ENCODE measurements around the gene KPRP. TPM values are rescaled to one million over a fixed set of nuclear protein-coding genes. Genes with fewer than 3 reads are reported as not detected.

Gene KPRP
- not detected in 2 replicates for total RNA-seq (2021)
- not detected for Bru-seq, nascent RNA
- not detected for BruChase-seq, experiment 1, labeled RNA remaining after a 2-hour chase
- BruChase-seq, experiment 2, labeled RNA remaining after a 6-hour chase: not detected
- long read RNA-seq: 0 reads

- no peaks in the 10 kb centered on the region for H3K36me3 ChIP-seq (ENCODE audit: insufficient read depth, low read length, poor library complexity, severe bottlenecking)
- H3K4me1 ChIP-seq (ENCODE audit: insufficient read depth, low read length, poor library complexity, severe bottlenecking): no peaks in the 10 kb centered on the region
- H3K27ac ChIP-seq (ENCODE audit: low read depth, low read length, poor library complexity, severe bottlenecking): no peak within 1 kb of the TSS
- no peaks in the 10 kb centered on the region for H3K9me3 ChIP-seq (ENCODE audit: low read depth, low read length, poor library complexity, severe bottlenecking)
- CTCF ChIA-PET: no interaction called here
- DNase-seq (ENCODE audit: low spot score): no peak
- intact Hi-C loops (cut with micrococcal nuclease; ENCODE audit: unreplicated experiment): no loop called here
- POLR2A ChIA-PET (ENCODE audit: low non-redundant PET): no interaction called here
- H3K27me3 ChIP-seq (replicated peaks; ENCODE audit: insufficient read depth, low read depth, low read length, poor library complexity): peaks cover 3% of the 10 kb centered on the region
- BruUV-seq (replicated peaks): no TSS peak
- no peak within 1 kb of the TSS for H3K4me3 ChIP-seq (ENCODE audit: low read depth, low read length, poor library complexity, severe bottlenecking)
- TF ChIP-seq EZH2 (IDR thresholded peaks at IDR 0.05; ENCODE audit: borderline replicate concordance, low read depth, low read length, poor library complexity, severe bottlenecking) (no peak), CTCF (conservative IDR thresholded peaks at IDR 0.05; ENCODE audit: low read depth, low read length) (no peak)
Measured at GRCh38 chr1:152757747-152758146, at the start of gene KPRP. TSS of gene KPRP (plus strand) at chr1:152758025. CDS start at chr1:152759589, 1,564 bp downstream.

GRCh38 chr1:152718238-152718637, 39.6 kb upstream of the KPRP start:
- no TSS peak for BruUV-seq (replicated peaks)
- no peak for DNase-seq (ENCODE audit: low spot score)
- POLR2A ChIA-PET (ENCODE audit: low non-redundant PET): no interaction called here
- intact Hi-C loops (cut with micrococcal nuclease; ENCODE audit: unreplicated experiment): no loop called here
- H3K27me3 ChIP-seq (replicated peaks; ENCODE audit: insufficient read depth, low read depth, low read length, poor library complexity): peaks cover 6% of the 10 kb centered on the region
- no peaks in the 10 kb centered on the region for H3K36me3 ChIP-seq (ENCODE audit: insufficient read depth, low read length, poor library complexity, severe bottlenecking)
- peaks cover 9% of the 10 kb centered on the region for H3K9me3 ChIP-seq (ENCODE audit: low read depth, low read length, poor library complexity, severe bottlenecking)
- no peaks in the 10 kb centered on the region for H3K4me1 ChIP-seq (ENCODE audit: insufficient read depth, low read length, poor library complexity, severe bottlenecking)
- H3K27ac ChIP-seq (ENCODE audit: low read depth, low read length, poor library complexity, severe bottlenecking): no peak overlapping the region
- CTCF ChIA-PET: no interaction called here
- H3K4me3 ChIP-seq (ENCODE audit: low read depth, low read length, poor library complexity, severe bottlenecking): no peak overlapping the region
- TF ChIP-seq EZH2 (IDR thresholded peaks at IDR 0.05; ENCODE audit: borderline replicate concordance, low read depth, low read length, poor library complexity, severe bottlenecking): no peak
- no peak for TF ChIP-seq CTCF (conservative IDR thresholded peaks at IDR 0.05; ENCODE audit: low read depth, low read length)

- no TSS peak for BruUV-seq (replicated peaks)
- no peaks in the 10 kb centered on the region for H3K9me3 ChIP-seq (ENCODE audit: low read depth, low read length, poor library complexity, severe bottlenecking)
- peaks cover 10% of the 10 kb centered on the region for H3K27me3 ChIP-seq (replicated peaks; ENCODE audit: insufficient read depth, low read depth, low read length, poor library complexity)
- no peak overlapping the region for H3K4me3 ChIP-seq (ENCODE audit: low read depth, low read length, poor library complexity, severe bottlenecking)
- no peak overlapping the region for H3K27ac ChIP-seq (ENCODE audit: low read depth, low read length, poor library complexity, severe bottlenecking)
- no peak for DNase-seq (ENCODE audit: low spot score)
- H3K4me1 ChIP-seq (ENCODE audit: insufficient read depth, low read length, poor library complexity, severe bottlenecking): no peaks in the 10 kb centered on the region
- no peak for TF ChIP-seq EZH2 (IDR thresholded peaks at IDR 0.05; ENCODE audit: borderline replicate concordance, low read depth, low read length, poor library complexity, severe bottlenecking)
- no peak for TF ChIP-seq CTCF (conservative IDR thresholded peaks at IDR 0.05; ENCODE audit: low read depth, low read length)
- ChIA-PET POLR2A (ENCODE audit: low non-redundant PET) (no interaction called here), CTCF (no interaction called here)
- no peaks in the 10 kb centered on the region for H3K36me3 ChIP-seq (ENCODE audit: insufficient read depth, low read length, poor library complexity, severe bottlenecking)
- intact Hi-C loops (cut with micrococcal nuclease; ENCODE audit: unreplicated experiment): no loop called here
Measured at GRCh38 chr1:152725261-152725660, 32.6 kb upstream of the KPRP start.
